Subcutaneous adipose tissue (tissue), 4 donors: Measurements from ENCODE around the gene TRIAP1. TPM values are rescaled to one million over a fixed set of nuclear protein-coding genes. Genes with fewer than 3 reads are reported as not detected.

Source experiments
- CTCF ChIP-seq: fragments of 450-650 bp; IDR thresholded peaks from one replicate; pipeline ENCODE4 v1.5.1; 2016; ENCODE audit warnings: low read depth, mild to moderate bottlenecking, control low read depth, antibody characterized with exemption, moderate library complexity
- total RNA-seq, 4 donors: library from RNA; depleted of rRNA; stranded (reverse); fragments of >200 nt; gene quantifications; one replicate each; pipeline ENCODE4 v1.1.0, GENCODE V29; 2016

TRIAP1 gene
- total RNA-seq, 4 donors from 2014 or later, result 12.6 to 31.8 (median 15.7) TPM

DNA sequence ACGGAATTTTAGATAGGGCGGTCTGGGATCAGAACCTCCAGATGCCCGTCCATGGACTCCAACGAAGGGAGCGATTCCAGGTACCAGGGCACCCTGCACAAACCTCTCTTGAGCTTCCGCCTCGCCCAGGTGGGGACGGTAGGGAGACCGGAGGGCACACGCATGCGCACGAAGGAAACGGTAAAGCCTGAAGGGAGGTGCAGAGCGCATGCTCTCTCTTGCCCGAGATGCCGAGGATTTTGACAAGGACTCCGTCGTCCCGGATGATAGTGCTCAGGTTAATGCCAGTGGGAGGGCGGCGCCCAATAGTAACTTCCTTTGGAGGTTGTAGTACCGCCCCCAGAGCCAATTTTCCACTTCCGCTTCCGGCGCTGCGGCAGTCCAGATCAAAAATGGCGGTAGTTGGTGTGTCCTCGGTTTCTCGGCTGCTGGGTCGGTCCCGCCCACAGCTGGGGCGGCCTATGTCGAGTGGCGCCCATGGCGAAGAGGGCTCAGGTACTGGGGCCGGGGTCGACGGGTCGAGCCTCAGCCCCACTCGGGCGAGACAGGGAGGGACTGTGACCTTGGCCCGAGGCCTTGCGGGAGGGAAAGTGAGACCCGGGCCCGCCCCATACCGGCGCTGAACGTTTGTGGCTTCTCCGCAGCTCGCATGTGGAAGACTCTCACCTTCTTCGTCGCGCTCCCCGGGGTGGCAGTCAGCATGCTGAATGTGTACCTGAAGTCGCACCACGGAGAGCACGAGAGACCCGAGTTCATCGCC is 8.3 kb downstream of the TRIAP1 start, which contains the start of gene COX6A1:
COX6A1 (plus strand) TSS at position 379 of the 760 bp plus-strand sequence; CDS start at position 393, 14 bp downstream.
- TF ChIP-seq CTCF, result no peak

DNA sequence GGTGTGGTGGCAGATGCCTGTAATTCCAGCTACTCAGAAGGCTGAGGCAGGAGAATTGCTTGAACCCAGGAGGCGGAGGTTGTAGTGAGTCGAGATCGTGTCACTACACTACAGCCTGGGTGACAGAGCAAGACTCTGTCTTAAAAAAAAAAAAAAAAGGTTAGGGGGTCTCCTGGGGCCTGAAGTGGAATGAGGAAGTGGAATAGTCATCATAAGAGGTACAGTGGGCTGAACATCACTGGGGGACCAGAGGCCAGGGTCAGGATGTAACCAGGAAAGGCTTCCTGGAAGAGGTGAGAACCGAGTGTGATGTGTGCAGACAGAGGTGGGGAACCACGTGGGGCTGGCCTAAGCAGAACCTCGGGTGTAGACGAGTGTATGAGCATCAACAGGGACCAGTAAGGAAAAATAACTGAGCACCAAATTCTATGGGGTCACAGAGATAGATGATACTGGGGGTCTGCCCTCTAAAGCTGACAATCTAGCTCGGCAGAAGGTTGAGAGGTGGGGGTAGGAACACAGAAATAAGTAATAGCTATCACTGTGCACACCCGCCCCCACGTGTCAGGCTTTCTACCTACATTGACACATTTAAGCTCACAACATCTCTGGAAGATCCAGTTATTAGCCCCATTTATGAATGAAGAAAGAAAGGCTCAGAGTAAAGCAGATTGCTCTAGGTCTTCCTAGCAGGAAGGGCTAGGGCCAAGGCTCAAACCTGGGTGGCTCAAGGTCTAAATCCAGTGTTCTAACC is 13.2 kb downstream of the TRIAP1 start:
- TF ChIP-seq CTCF, result no peak

GRCh38 chr12:120429368-120429767 is 16.8 kb downstream of the TRIAP1 start:
- TF ChIP-seq CTCF, result no peak

DNA sequence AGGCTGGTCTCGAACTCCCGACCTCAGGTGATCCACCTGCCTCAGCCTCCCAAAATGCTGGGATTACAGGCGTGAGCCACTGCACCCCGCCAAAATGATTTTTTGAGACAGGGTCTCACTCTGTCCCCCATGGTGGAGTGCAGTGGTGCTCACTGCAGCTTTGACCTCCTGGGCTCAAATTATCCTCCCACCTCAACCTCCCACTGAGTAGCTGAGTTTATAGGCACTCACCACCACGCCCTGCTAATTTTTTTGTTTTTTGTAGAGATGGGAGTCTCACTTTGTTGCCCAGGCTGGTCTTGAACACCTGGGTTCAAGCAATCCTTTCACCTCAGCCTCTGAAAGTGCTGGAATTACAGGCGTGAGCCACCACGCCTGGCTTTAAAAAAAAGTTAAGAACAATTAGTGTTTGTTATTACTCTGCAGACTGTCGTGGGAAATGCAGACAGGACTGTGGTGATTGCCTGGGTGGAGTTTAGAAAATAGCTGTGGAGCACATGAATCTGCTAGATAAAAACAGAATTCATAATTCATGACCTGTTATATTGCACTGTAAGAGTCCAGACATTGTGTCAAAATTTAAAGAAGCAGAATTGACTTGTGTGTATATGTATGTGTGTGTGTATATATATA is 17.5 kb downstream of the TRIAP1 start:
- no peak for TF ChIP-seq CTCF

DNA sequence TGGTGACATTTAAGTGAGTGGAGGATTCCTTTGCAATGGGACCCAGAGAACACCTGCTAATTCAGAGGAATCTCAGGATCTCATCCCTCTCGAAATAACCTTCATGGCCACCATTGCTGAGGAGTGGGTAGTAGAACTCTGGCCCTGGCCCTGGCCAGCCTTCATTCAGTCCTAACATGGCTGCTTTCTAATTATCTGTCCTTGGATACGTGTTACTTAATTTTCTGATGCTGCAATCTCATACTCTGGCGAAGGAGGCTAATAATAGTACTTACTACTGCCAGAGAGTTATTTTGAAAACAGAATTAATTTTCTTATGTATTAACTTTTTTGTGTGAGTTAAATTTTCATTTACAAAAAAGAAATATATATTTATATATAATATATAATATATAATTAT is 20.4 kb downstream of the TRIAP1 start:
- TF ChIP-seq CTCF, result no peak

DNA sequence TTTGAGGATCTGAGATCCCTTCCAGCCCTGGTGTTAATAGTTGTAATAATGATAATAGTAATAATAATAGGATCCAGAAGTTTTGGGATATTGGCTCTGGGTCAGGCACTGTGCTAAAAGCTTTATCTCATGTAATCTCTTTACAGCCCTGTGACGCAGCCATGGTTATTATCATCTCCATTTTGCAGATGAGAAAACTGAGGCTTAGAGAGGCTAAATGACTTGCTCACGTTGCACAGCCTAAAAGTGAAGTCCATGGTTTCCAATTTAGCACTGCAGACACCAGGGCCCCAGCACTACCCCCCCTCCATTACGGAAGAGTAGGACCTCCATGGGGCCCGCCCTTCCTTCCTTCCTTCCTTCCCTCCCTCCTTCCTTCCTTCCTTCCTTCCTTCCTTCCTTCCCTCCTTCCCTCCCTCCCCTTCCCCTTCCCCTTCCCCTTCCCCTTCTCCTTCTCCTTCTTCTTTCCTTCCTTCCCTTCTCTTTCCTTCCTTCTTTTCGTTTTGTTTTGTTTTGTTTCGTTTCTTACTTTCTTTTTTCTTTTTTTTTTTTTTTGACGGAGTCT is 23.2 kb downstream of the TRIAP1 start:
- no peak for TF ChIP-seq CTCF

- TF ChIP-seq CTCF, result no peak
These were observed 24.5 kb downstream of the TRIAP1 start for GRCh38 chr12:120421701-120422100.
